RPMI7951 (cell line): Measurements from ENCODE around the gene ITIH2. TPM values are rescaled to one million over a fixed set of nuclear protein-coding genes. Genes with fewer than 3 reads are reported as not detected.

Experiments
- DNase-seq: peaks from one replicate; pipeline ENCODE4 v3.0.0-alpha.2; 2012; ENCODE audit warnings: low read depth
- total RNA-seq: library from RNA; depleted of rRNA; stranded (reverse); fragments of >200 nt; shearing (Covaris generic); gene quantifications from 2 replicates; pipeline ENCODE4 v1.2.3, GENCODE V29; 2014; rRNA removed

The ITIH2 gene
- total RNA-seq, 1 experiment from 2014 or later, result not detected

GRCh38 chr10:7794251-7795026 lies 91.3 kb downstream of the ITIH2 start:
- DNase-seq, result no peak

- peak; percentile 26 for DNase-seq
Measured at GRCh38 chr10:7795605-7796004, 92.5 kb downstream of the ITIH2 start.

GRCh38 chr10:7797582-7797981 lies 94.5 kb downstream of the ITIH2 start:
- DNase-seq, result peak; percentile 89

Other genes with a start within 250 kb of the ITIH2 start
- 7.6 and 7.7 TPM in 2 replicates for gene ITIH5, start 36.4 kb upstream of the ITIH2 start, total RNA-seq
- 19.4 and 27.5 TPM in 2 replicates for gene KIN, start 84.7 kb downstream of the ITIH2 start, total RNA-seq
- 525 and 547 TPM in 2 replicates for gene ATP5F1C, start 84.9 kb downstream of the ITIH2 start, total RNA-seq
- 1.6 and 2.5 TPM in 2 replicates for gene TAF3, start 115.2 kb downstream of the ITIH2 start, total RNA-seq